Measurements from ENCODE around the gene GINS2. TPM values are rescaled to one million over a fixed set of nuclear protein-coding genes. Genes with fewer than 3 reads are reported as not detected.

The GINS2 gene
- total RNA-seq, 2 experiments from 2014 or later = 1.1 to 1.4 TPM

DNA sequence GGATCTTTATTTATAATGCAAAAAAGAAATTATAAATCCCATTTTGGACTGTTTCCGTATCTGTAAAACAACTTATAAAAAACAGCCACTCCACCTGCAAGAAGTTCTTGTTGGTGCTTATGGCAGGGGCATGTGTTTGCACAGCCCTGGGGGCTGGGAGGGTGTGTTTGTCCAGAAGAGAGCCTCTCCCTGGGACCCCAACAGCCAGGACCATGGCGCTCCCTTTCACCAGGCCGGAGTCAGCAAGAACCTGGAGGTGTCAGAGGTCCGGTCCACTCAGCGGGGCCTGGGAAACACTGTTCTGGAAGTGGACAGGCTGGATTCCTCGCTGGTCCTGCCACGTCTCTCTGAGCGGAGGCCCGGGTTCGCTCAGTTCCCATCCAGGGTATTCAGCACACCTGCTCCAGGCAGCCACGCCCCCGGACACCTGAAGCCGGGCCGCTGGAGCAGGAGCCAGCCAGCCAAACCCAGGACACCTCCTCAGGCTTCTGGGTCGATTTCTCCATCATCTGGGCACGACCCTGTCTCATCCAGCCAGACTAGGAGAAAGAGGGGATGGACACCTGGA lies 18.9 kb upstream of the GINS2 start:
- Histone ChIP-seq H3K4me3 (ENCODE audit: low read length) (no peak overlapping the region), H3K36me3 (ENCODE audit: insufficient read depth, low read length) (peaks cover 2% of the 10 kb centered on the region), H3K27me3 (ENCODE audit: control insufficient read depth in 1 of 2, insufficient read depth in 2 of 2, low read length in 2 of 2) (no peaks in the 10 kb centered on the region), H3K9me3 (ENCODE audit: control insufficient read depth in 1 of 2, insufficient read depth in 1 of 2, low read length in 2 of 2) (peaks cover 7 to 8% of the 10 kb centered on the region in 2 experiments), H3K4me1 (ENCODE audit: insufficient read depth, low read length) (no peaks in the 10 kb centered on the region), H3K27ac (ENCODE audit: low read depth in 1 of 2, low read length in 2 of 2) (no peak overlapping the region)
- POLR2A ChIA-PET = no interaction called here
- H3K27ac Mint-ChIP-seq = no peak overlapping the region
- peaks cover 4% of the 10 kb centered on the region for H3K9me3 Mint-ChIP-seq
- no peak for DNase-seq
- CTCF ChIA-PET = no interaction called here
- no peaks in the 10 kb centered on the region for H3K4me1 Mint-ChIP-seq (ENCODE audit: low read depth)
- no peak overlapping the region for H3K4me3 Mint-ChIP-seq
- ATAC-seq (ENCODE audit: poor library complexity) = no peak
- intact Hi-C loops (cut with DNase I, micrococcal nuclease) = no loop called here
- TF ChIP-seq CTCF (IDR thresholded peaks at IDR 0.05) = no peak
- H3K36me3 Mint-ChIP-seq (ENCODE audit: low read depth) = peaks cover 8% of the 10 kb centered on the region
- no peaks in the 10 kb centered on the region for H3K27me3 Mint-ChIP-seq

DNA sequence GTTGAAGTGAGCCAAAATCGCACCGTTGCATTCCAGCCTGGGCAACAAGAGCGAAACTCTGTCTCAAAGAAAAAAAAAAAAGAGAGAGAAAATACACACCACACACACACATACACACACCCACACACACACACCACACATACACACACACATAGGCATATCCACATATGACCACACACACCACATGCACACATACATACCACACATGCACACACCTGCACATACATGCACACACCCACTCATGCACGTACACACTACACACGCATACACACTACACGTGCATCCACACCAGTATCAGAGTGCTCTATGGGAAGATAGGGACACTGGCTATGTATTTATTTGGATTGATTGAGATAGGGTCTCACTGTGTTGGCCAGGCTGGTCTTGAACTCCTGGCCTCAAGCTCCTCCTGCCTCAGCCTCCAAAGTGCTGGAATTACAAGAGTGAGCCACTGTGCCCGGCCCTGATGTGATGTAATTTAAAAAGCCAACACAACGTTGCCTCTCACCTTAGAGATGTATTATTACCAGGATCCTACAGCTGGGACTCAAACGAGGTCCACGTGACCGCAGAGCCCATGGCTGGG lies 17.8 kb upstream of the GINS2 start:
- intact Hi-C loops (cut with DNase I, micrococcal nuclease) = no loop called here
- Histone ChIP-seq H3K27me3 (ENCODE audit: control insufficient read depth in 1 of 2, insufficient read depth in 2 of 2, low read length in 2 of 2) (no peaks in the 10 kb centered on the region), H3K27ac (ENCODE audit: low read depth in 1 of 2, low read length in 2 of 2) (no peak overlapping the region), H3K4me1 (ENCODE audit: insufficient read depth, low read length) (no peaks in the 10 kb centered on the region), H3K4me3 (ENCODE audit: low read length) (no peak overlapping the region), H3K36me3 (ENCODE audit: insufficient read depth, low read length) (peaks cover 2% of the 10 kb centered on the region), H3K9me3 (ENCODE audit: control insufficient read depth in 1 of 2, insufficient read depth in 1 of 2, low read length in 2 of 2) (peaks cover 0 to 4% of the 10 kb centered on the region in 2 experiments)
- no peak for TF ChIP-seq CTCF (IDR thresholded peaks at IDR 0.05)
- H3K4me3 Mint-ChIP-seq = no peak overlapping the region
- H3K27ac Mint-ChIP-seq = no peak overlapping the region
- no peaks in the 10 kb centered on the region for H3K4me1 Mint-ChIP-seq (ENCODE audit: low read depth)
- H3K27me3 Mint-ChIP-seq = no peaks in the 10 kb centered on the region
- DNase-seq (no peak), ATAC-seq (ENCODE audit: poor library complexity) (no peak)
- POLR2A ChIA-PET = no interaction called here
- no peaks in the 10 kb centered on the region for H3K9me3 Mint-ChIP-seq
- CTCF ChIA-PET = interaction anchor here (0.7 kb wide), 1 partner anchor 11 kb away, joined by 6 read pairs; no protein-coding TSS in a partner anchor
- peaks cover under 1% of the 10 kb centered on the region for H3K36me3 Mint-ChIP-seq (ENCODE audit: low read depth)

- Mint-ChIP-seq H3K27me3 (no peaks in the 10 kb centered on the region), H3K4me3 (no peak overlapping the region), H3K36me3 (ENCODE audit: low read depth) (no peaks in the 10 kb centered on the region), H3K4me1 (ENCODE audit: low read depth) (no peaks in the 10 kb centered on the region), H3K9me3 (no peaks in the 10 kb centered on the region), H3K27ac (no peak overlapping the region)
- Histone ChIP-seq H3K27ac (ENCODE audit: low read depth in 1 of 2, low read length in 2 of 2) (no peak overlapping the region), H3K4me1 (ENCODE audit: insufficient read depth, low read length) (no peaks in the 10 kb centered on the region), H3K4me3 (ENCODE audit: low read length) (no peak overlapping the region), H3K27me3 (ENCODE audit: control insufficient read depth in 1 of 2, insufficient read depth in 2 of 2, low read length in 2 of 2) (no peaks in the 10 kb centered on the region), H3K36me3 (ENCODE audit: insufficient read depth, low read length) (peaks cover 2% of the 10 kb centered on the region), H3K9me3 (ENCODE audit: control insufficient read depth in 1 of 2, insufficient read depth in 1 of 2, low read length in 2 of 2) (peaks cover 0 to 8% of the 10 kb centered on the region in 2 experiments)
- no peak for TF ChIP-seq CTCF (IDR thresholded peaks at IDR 0.05)
- intact Hi-C loops (cut with DNase I, micrococcal nuclease) = no loop called here
- no peak for ATAC-seq (ENCODE audit: poor library complexity)
- DNase-seq = no peak
- ChIA-PET POLR2A (no interaction called here), CTCF (no interaction called here)
These were observed 16.4 kb upstream of the GINS2 start for GRCh38 chr16:85704900-85705846.

Measured in CD4-positive, alpha-beta T cell (primary cell).